Esophagus squamous epithelium (tissue), 5 donors: ENCODE results near the gene NPM1. TPM values are rescaled to one million over a fixed set of nuclear protein-coding genes. Genes with fewer than 3 reads are reported as not detected.
A peak's percentile ranks its signal among the peaks of the same experiment; 100 is the strongest.
"Not testable (repeated sequence)": the region's sequence is repeated elsewhere in the genome, so short reads cannot be mapped to it uniquely, and the experiment has no call there.

Experiments used
- DNase-seq: peaks from one replicate; lab custom pipeline; 2025; lab: John Stamatoyannopoulos, UW
- H3K27ac ChIP-seq, 4 donors: fragments of 200-600 bp; sonication (generic); one replicate each; pipeline ENCODE4 v1.5.1; 2016 to 2019; ENCODE audit warnings: mild to moderate bottlenecking in 1 of 4
- H3K27me3 ChIP-seq, 4 donors: fragments of 200-600 bp; sonication (generic); 1 replicate in 3 of 4; 2 replicates in 1 of 4; pipeline versions ENCODE4 v1.5.1 to v1.6.0; 2017 to 2021; ENCODE audit warnings: antibody characterized with exemption in 1 of 4
- H3K36me3 ChIP-seq, 3 donors: fragments of 200-600 bp; sonication (generic); one replicate each; pipeline ENCODE4 v1.5.1; 2016 to 2019
- H3K4me1 ChIP-seq, 3 donors: fragments of 200-600 bp; sonication (generic); one replicate each; pipeline ENCODE4 v1.5.1; 2017 to 2019
- H3K4me3 ChIP-seq, 4 donors: fragments of 200-600 bp; sonication (generic); 1 replicate in 3 of 4; 2 replicates in 1 of 4; pipeline ENCODE4 v1.5.1; 2016 to 2019; ENCODE audit warnings: mild to moderate bottlenecking in 2 of 4, moderate library complexity in 1 of 4
- H3K9me3 ChIP-seq, 3 donors: fragments of 200-600 bp; sonication (generic); one replicate each; pipeline ENCODE4 v1.5.1; 2016 to 2019
- POLR2A ChIP-seq, 4 donors: fragments of 450-650 bp; IDR thresholded peaks; one replicate each; pipeline ENCODE4 v1.6.1; 2017; ENCODE audit warnings: antibody characterized with exemption in 4 of 4, mild to moderate bottlenecking in 4 of 4, moderate library complexity in 3 of 4
- WGBS, 2 donors: methylation state at CpG; one replicate each; pipeline ENCODE4 v1.1.5; 2018; 5-methylcytosine and 5-hydroxymethylcytosine counted together
- intact Hi-C: fragments of 100-400 bp; cut with DNase I; formaldehyde crosslinking; loops from one replicate; pipeline ENCODE4 v1.15.0; 2022
- total RNA-seq, 4 donors: library from RNA; depleted of rRNA; stranded (reverse); fragments of >200 nt; gene quantifications; one replicate each; pipeline ENCODE4 v1.1.0, GENCODE V29; 2016
- TF ChIP-seq, protein P1 (sequence below), 6 experiments: fragments of 450-650 bp in 4 of 6; fragments of 200-600 bp in 2 of 6; sonication (generic) in 2 of 6; IDR thresholded peaks; one replicate each; pipeline ENCODE4 v1.5.1; 2016 to 2019; ENCODE audit warnings: antibody characterized with exemption in 6 of 6, mild to moderate bottlenecking in 4 of 6, moderate library complexity in 4 of 6
- donor health status: DM: yes; HTN: yes; CAD: no.

The NPM1 gene
- total RNA-seq, 4 donors from 2014 or later: 394 to 1,052 (median 904) TPM

GRCh38 chr5:171413153-171413910, 25.7 kb downstream of the NPM1 start:
- H3K27me3 ChIP-seq: no peaks in the 10 kb centered on the region
- no peak for DNase-seq
- 82 to 89% methylated on average over 3 of the region's 3 CpGs for WGBS, 2 donors
- no peak overlapping the region for H3K27ac ChIP-seq
- H3K9me3 ChIP-seq: no peaks in the 10 kb centered on the region
- H3K4me3 ChIP-seq: no peak overlapping the region
- H3K36me3 ChIP-seq: peaks cover 0 to 63% (median 25%) of the 10 kb centered on the region in 3 donors
- intact Hi-C loops: no loop called here
- TF ChIP-seq, protein P1, sequence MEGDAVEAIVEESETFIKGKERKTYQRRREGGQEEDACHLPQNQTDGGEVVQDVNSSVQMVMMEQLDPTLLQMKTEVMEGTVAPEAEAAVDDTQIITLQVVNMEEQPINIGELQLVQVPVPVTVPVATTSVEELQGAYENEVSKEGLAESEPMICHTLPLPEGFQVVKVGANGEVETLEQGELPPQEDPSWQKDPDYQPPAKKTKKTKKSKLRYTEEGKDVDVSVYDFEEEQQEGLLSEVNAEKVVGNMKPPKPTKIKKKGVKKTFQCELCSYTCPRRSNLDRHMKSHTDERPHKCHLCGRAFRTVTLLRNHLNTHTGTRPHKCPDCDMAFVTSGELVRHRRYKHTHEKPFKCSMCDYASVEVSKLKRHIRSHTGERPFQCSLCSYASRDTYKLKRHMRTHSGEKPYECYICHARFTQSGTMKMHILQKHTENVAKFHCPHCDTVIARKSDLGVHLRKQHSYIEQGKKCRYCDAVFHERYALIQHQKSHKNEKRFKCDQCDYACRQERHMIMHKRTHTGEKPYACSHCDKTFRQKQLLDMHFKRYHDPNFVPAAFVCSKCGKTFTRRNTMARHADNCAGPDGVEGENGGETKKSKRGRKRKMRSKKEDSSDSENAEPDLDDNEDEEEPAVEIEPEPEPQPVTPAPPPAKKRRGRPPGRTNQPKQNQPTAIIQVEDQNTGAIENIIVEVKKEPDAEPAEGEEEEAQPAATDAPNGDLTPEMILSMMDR (IDR thresholded peaks at IDR 0.05): no peak
- TF ChIP-seq POLR2A (IDR thresholded peaks at IDR 0.05): no peak
- H3K4me1 ChIP-seq: peaks cover 0 to 17% (median 0%) of the 10 kb centered on the region in 3 donors

DNA sequence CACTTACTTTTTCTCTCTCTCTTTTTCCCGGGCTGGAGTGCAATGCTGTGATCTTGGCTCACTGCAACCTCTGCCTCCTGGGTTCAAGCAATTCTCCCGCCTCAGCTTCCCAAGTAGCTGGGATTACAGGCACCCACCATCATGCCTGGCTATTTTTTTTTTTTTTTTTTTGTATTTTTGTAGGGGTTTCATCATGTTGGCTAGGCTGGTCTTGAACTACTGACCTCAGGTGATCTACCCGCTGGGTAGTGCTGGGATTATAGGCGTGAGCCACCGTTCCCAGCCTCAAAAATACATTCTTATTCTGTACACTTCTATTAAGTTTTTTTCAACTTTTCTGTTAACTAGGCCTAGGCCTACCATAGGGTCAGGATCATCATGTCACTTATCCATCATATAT, 26.3 kb downstream of the NPM1 start:
- 82 to 86% methylated on average over 5 of the region's 5 CpGs for WGBS, 2 donors
- DNase-seq, intact Hi-C loops, H3K27ac ChIP-seq, H3K4me3 ChIP-seq, H3K27me3 ChIP-seq, H3K9me3 ChIP-seq: not testable (repeated sequence)
- Histone ChIP-seq H3K36me3 (peaks cover 0 to 56% (median 24%) of the 10 kb centered on the region in 3 donors), H3K4me1 (peaks cover 3 to 18% (median 7%) of the 10 kb centered on the region in 3 donors)

GRCh38 chr5:171415115-171415730, 27.6 kb downstream of the NPM1 start:
- no peaks in the 10 kb centered on the region for H3K9me3 ChIP-seq
- WGBS, 2 donors: 59 to 83% methylated on average over 9 of the region's 9 CpGs
- intact Hi-C loops: no loop called here
- TF ChIP-seq POLR2A (IDR thresholded peaks at IDR 0.05): no peak
- TF ChIP-seq, protein P1 (IDR thresholded peaks at IDR 0.05): no peak
- DNase-seq: no peak
- peaks cover 12 to 20% (median 15%) of the 10 kb centered on the region in 3 donors for H3K4me1 ChIP-seq
- H3K36me3 ChIP-seq: peaks cover 0 to 44% (median 13%) of the 10 kb centered on the region in 3 donors
- H3K27me3 ChIP-seq: peaks cover 0 to 15% (median 0%) of the 10 kb centered on the region in 4 donors
- no peak overlapping the region for H3K4me3 ChIP-seq
- no peak overlapping the region for H3K27ac ChIP-seq

GRCh38 chr5:171416160-171417049, 28.8 kb downstream of the NPM1 start:
- Histone ChIP-seq H3K4me1 (peaks cover 21 to 32% (median 23%) of the 10 kb centered on the region in 3 donors), H3K4me3 (no peak overlapping the region), H3K36me3 (peaks cover 0 to 32% (median 8%) of the 10 kb centered on the region in 3 donors), H3K27ac (no peak overlapping the region), H3K9me3 (no peaks in the 10 kb centered on the region), H3K27me3 (peaks cover 0 to 27% (median 0%) of the 10 kb centered on the region in 4 donors)
- TF ChIP-seq, protein P1 (IDR thresholded peaks at IDR 0.05): no peak
- no peak for TF ChIP-seq POLR2A (IDR thresholded peaks at IDR 0.05)
- intact Hi-C loops: no loop called here
- DNase-seq: no peak
- 79 to 85% methylated on average over 11 of the region's 11 CpGs for WGBS, 2 donors

DNA sequence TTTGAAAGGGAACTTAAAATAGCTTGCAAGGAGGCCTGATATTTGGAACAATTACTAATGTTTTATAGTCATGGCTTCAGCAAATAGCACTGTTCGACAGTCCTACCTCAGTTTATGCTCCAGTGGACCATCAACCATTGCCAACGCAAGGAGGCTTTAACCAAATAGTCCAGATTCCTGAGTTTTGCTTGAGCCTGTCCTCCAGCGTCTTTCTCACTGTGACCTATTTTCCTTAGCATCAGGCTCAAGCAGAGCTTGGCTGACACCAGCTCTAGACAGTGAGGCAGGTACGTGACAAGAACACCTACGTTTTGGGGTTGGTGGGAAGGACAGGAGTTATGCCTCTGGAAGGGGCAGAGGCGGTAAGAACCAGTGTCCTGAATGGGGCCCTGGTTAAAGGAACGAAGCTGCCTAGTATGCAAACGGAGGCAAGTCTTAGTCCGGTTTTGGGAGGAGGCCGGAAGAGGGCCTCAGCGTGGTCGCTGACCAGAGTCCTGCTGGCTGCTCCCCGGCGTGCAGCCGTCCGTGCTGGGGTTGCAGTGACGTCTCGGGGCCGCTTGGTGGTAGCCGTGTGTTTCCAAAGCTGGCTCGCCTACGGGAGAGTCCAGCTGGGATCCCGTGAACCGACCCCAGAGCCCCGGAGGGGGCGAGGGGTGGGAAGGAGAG, 30.8 kb downstream of the NPM1 start:
- Histone ChIP-seq H3K9me3 (no peaks in the 10 kb centered on the region), H3K4me1 (peaks cover 21 to 33% (median 23%) of the 10 kb centered on the region in 3 donors), H3K27me3 (peaks cover 0 to 36% (median 0%) of the 10 kb centered on the region in 4 donors), H3K27ac (no peak overlapping the region), H3K4me3 (peak overlapping the region; percentile 19 to 64 (median 37)), H3K36me3 (peaks cover 0 to 11% (median 0%) of the 10 kb centered on the region in 3 donors)
- TF ChIP-seq, protein P1 (IDR thresholded peaks at IDR 0.05): peak; percentile 59 to 88 (median 84)
- TF ChIP-seq POLR2A (IDR thresholded peaks at IDR 0.05): no peak
- 53 to 68% methylated on average over 3 to 4 of the region's 26 CpGs for WGBS, 2 donors
- intact Hi-C loops: no loop called here
- DNase-seq: peak; percentile 16
